22Rv1 (cell line): ENCODE measurements around the gene PCDH15.

Source experiments
- H3K27ac ChIP-seq: fragments of 450-650 bp; 2 replicates; pipeline ENCODE4 v1.5.1; 2017
- ZFX ChIP-seq: fragments of 450-650 bp; IDR thresholded peaks from 2 replicates; pipeline ENCODE4 v1.6.1; 2017; ENCODE audit warnings: antibody characterized with exemption, borderline replicate concordance
- TF ChIP-seq, protein P1 (sequence below): fragments of 450-650 bp; IDR thresholded peaks from 2 replicates; pipeline ENCODE4 v1.5.1; 2017; ENCODE audit warnings: mild to moderate bottlenecking

The PCDH15 gene

DNA sequence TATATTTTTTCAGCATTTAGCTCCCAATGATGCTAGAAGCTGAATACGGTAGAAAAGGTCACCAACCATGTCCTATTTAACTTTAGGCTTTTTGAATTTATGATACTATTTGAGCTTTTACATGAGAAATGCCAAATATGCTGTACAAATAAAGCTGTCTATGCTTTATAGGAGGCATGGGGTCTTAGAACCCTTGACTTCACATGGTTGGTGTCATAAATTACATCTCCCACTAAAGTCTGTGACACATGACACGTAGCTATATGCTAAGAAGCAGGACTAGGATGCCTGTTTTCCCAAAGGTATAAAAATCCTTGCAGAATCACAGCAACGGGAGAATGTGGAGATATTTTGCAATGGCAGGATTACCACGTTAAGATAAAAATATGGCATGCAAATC lies 960.4 kb downstream of the PCDH15 start:
- TF ChIP-seq ZFX, result no peak
- TF ChIP-seq, protein P1, sequence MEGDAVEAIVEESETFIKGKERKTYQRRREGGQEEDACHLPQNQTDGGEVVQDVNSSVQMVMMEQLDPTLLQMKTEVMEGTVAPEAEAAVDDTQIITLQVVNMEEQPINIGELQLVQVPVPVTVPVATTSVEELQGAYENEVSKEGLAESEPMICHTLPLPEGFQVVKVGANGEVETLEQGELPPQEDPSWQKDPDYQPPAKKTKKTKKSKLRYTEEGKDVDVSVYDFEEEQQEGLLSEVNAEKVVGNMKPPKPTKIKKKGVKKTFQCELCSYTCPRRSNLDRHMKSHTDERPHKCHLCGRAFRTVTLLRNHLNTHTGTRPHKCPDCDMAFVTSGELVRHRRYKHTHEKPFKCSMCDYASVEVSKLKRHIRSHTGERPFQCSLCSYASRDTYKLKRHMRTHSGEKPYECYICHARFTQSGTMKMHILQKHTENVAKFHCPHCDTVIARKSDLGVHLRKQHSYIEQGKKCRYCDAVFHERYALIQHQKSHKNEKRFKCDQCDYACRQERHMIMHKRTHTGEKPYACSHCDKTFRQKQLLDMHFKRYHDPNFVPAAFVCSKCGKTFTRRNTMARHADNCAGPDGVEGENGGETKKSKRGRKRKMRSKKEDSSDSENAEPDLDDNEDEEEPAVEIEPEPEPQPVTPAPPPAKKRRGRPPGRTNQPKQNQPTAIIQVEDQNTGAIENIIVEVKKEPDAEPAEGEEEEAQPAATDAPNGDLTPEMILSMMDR, result no peak

GRCh38 chr10:53839440-53840039 lies 961.5 kb downstream of the PCDH15 start:
- H3K27ac ChIP-seq, result no peak overlapping the region
- TF ChIP-seq, protein P1, result peak; percentile 77
- no peak for TF ChIP-seq ZFX

More for the DNA sequence above, 960.4 kb downstream of the PCDH15 start:
- H3K27ac ChIP-seq, result no peak overlapping the region

DNA sequence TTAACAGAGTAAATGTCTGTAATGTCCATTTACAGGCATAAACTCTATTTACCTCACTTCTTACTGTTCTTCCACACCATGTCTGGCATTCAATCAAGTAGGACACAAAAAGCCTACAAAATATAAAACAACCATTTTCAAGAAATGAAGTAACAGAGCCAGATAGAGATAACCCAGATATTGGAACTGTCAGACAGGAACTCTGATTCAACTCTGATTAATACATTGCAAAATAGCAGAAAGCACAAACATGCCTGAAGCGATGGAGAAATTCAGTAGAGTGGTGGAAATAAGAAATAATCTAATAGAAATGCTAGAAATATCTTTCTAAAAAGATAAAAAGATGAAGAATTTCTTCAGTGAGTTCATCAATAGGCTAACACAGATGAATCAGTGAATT lies 964.4 kb downstream of the PCDH15 start:
- no peak overlapping the region for H3K27ac ChIP-seq
- TF ChIP-seq, protein P1, result no peak
- no peak for TF ChIP-seq ZFX

DNA sequence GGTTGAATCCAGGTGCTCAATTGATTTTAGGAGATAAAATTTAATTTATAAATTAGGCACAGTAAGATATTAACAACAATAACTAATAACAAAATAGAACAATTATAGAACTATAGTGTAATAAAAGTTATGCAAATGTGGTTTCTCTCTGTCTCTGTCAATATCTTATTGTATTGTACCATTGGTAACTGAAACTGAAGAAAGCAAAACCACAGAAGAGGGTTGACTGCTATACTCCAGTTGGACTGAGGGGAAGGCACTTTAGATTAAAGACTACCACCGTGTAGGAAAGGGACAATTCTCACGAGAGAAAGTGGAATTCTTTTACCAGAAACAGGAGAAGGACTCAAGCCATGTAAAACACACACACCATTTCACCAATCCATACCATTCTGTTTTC lies 967.1 kb downstream of the PCDH15 start:
- TF ChIP-seq ZFX, result no peak
- TF ChIP-seq, protein P1, result no peak
- H3K27ac ChIP-seq, result no peak overlapping the region

- TF ChIP-seq, protein P1, result no peak
- no peak for TF ChIP-seq ZFX
- no peak overlapping the region for H3K27ac ChIP-seq
These were observed 973.8 kb downstream of the PCDH15 start for GRCh38 chr10:53827261-53827660.

DNA sequence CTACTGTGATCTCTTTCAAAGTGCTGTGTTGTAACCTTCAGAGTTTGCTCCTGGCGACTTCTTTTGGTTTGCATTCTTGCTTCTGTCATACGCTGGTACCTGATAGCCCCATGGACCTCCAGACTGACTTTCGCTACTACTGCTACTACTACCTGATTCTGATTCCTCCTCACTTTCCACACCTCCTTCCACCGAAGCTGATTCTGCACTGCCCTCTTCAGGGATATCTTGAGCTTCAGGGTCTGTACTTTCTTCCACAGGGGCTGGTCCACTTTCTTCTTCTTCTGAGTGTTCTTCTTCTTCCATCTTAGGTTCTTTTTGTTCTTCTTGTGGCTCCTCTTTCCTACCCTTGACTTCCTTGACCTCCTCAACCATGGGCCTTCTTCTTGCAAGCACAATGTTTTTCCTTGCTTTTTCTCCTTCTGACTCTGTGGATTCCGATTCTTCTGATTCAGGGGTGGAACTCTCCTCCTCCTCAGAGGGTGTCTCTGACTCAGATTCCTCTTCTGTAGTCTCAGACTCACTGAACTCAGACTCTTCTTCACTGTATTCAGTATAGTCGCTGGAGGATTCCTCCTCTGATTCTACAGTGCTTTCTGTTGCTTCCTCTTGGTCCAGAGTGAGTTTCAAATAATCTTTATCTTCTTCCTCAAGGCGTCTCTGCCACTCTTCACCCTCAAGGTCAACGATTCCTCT lies 992.2 kb downstream of the PCDH15 start:
- no peak overlapping the region for H3K27ac ChIP-seq
- TF ChIP-seq, protein P1, result no peak
- TF ChIP-seq ZFX, result no peak

- no peak overlapping the region for H3K27ac ChIP-seq
- no peak for TF ChIP-seq ZFX
- TF ChIP-seq, protein P1, result peak; percentile 83
These were observed 1014.7 kb downstream of the PCDH15 start for GRCh38 chr10:53786236-53786900.
